ENCODE data around the gene ABHD17C. TPM values are rescaled to one million over a fixed set of nuclear protein-coding genes. Genes with fewer than 3 reads are reported as not detected.

ABHD17C gene
- polyA plus RNA-seq, 2 of the 4 experiments (the other 2 are of a cell fraction) = 14.0 to 23.7 TPM

GRCh38 chr15:80654299-80654698, 40.8 kb upstream of the ABHD17C start:
- FAIRE-seq (no peak), DNase-seq (ENCODE audit: low read depth in 1 of 2, low spot score in 1 of 2) (no peak), ATAC-seq (no peak)
- Histone ChIP-seq H3K4me2 (no peak overlapping the region), H3K4me3 (no peak overlapping the region), H3K4me1 (no peaks in the 10 kb centered on the region), H3K27ac (no peak overlapping the region), H3K9me3 (peaks cover 23% of the 10 kb centered on the region)
- POLR2A ChIA-PET = no interaction called here
- CTCF ChIA-PET = interaction anchor here (0.6 to 1.5 kb wide), 5 partner anchors 8 to 199 kb away, joined by 3 to 4 read pairs (median 3); partner anchors contain the start of gene CEMIP
- no peak for TF ChIP-seq REST (IDR thresholded peaks at IDR 0.05)
- TF ChIP-seq USF2 (IDR thresholded peaks at IDR 0.05) = no peak
- TF ChIP-seq BCL3 (IDR thresholded peaks at IDR 0.05) = no peak
- no peak for TF ChIP-seq HDAC2 (IDR thresholded peaks at IDR 0.05)
- no peak for TF ChIP-seq POLR2AphosphoS2 (conservative IDR thresholded peaks at IDR 0.05; ENCODE audit: low read length)
- TF ChIP-seq POLR2A (IDR thresholded peaks at IDR 0.05; ENCODE audit: low read length) = no peak
- no peak for TF ChIP-seq SREBF2 (IDR thresholded peaks at IDR 0.05)
- TF ChIP-seq BHLHE40 (IDR thresholded peaks at IDR 0.05; ENCODE audit: low read depth, low read length) = no peak
- no peak for TF ChIP-seq HEYL (CRISPR knock-in tag; IDR thresholded peaks at IDR 0.05)
- no peak for TF ChIP-seq FOSB (CRISPR knock-in tag; IDR thresholded peaks at IDR 0.05)
- TF ChIP-seq CEBPB (IDR thresholded peaks at IDR 0.05) = no peak
- no peak for TF ChIP-seq GATA3 (IDR thresholded peaks at IDR 0.05; ENCODE audit: borderline replicate concordance)
- no peak for TF ChIP-seq CTCF (IDR thresholded peaks at IDR 0.05)
- no CpG with 5 or more reads among the region's 1 CpG for WGBS (ENCODE audit: missing lambda C conversion rate)

GRCh38 chr15:80659375-80659774, 35.7 kb upstream of the ABHD17C start:
- CTCF ChIA-PET = interaction anchor here (0.8 to 5.5 kb wide), 36 partner anchors 8 to 326 kb away, joined by 3 to 67 read pairs (median 4); partner anchors contain the start of gene CEMIP
- no peaks in the 10 kb centered on the region for H3K4me1 ChIP-seq
- DNase-seq (ENCODE audit: low read depth in 1 of 2, low spot score in 1 of 2) = no peak
- no peak overlapping the region for H3K27ac ChIP-seq
- FAIRE-seq = no peak
- no peak overlapping the region for H3K4me2 ChIP-seq
- no peak for TF ChIP-seq HES2 (IDR thresholded peaks at IDR 0.05)
- no peak for TF ChIP-seq ELK1 (IDR thresholded peaks at IDR 0.05; ENCODE audit: low read depth, low read length)
- TF ChIP-seq E2F6 (IDR thresholded peaks at IDR 0.05; ENCODE audit: borderline replicate concordance, low read depth) = no peak
- H3K9me3 ChIP-seq = no peaks in the 10 kb centered on the region
- no peak overlapping the region for H3K4me3 ChIP-seq
- POLR2A ChIA-PET = no interaction called here
- no peak for ATAC-seq
- 10% methylated on average over 1 of the region's 1 CpG for WGBS (ENCODE audit: missing lambda C conversion rate)

Data from A549 (cell line).